ENCODE results near the gene XIRP1.

GRCh38 chr3:39185959-39186691, 6.3 kb downstream of the XIRP1 start:
- TF ChIP-seq CTCF (IDR thresholded peaks at IDR 0.05) (no peak), POLR2A (IDR thresholded peaks at IDR 0.05) (no peak)
